Embryonic facial prominence (tissue), 1 donor: ENCODE results near the gene ESRRB.
"Not testable (repeated sequence)": the region's sequence is repeated elsewhere in the genome, so short reads cannot be mapped to it uniquely, and the experiment has no call there.

Source experiments
- DNase-seq: peaks from one replicate; pipeline ENCODE4 v3.0.0-alpha.2; 2016; ENCODE audit errors: extremely low spot score

The ESRRB gene

DNA sequence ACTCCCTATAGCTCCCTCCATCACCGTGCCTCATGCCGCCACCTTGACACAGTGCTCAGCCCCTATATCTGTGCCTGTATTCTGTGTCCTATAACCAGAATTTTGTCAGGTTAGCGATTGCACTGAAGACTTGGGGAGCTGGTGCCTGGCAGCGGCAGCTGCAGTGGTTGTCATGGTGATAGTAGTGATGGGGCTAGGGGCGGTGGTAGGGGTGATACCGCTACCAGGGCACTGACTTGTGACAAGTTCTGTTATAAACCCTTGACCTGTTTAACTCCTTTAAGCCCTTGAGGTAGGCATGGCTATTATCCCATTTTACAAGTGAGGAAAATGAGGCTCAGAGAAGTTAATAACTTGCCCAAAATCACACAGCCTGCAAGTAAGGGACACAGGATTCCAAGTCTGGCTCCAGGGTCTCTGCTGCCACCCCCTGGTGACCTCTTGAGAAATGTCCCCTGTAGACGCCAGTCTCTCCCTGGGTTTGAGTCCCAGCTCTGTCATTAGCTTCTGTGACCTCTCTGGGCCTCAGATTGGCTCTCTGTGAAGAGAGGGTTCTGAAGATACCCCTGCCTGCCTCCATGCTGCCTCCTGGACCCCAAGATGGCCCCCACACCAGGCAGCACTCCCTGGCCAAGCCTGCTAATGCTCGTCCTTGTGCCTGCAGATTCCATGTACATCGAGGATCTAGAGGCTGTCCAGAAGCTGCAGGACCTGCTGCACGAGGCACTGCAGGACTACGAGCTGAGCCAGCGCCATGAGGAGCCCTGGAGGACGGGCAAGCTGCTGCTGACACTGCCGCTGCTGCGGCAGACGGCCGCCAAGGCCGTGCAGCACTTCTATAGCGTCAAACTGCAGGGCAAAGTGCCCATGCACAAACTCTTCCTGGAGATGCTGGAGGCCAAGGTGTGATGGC, 121.9 kb downstream of the ESRRB start:
- DNase-seq, result no peak

DNA sequence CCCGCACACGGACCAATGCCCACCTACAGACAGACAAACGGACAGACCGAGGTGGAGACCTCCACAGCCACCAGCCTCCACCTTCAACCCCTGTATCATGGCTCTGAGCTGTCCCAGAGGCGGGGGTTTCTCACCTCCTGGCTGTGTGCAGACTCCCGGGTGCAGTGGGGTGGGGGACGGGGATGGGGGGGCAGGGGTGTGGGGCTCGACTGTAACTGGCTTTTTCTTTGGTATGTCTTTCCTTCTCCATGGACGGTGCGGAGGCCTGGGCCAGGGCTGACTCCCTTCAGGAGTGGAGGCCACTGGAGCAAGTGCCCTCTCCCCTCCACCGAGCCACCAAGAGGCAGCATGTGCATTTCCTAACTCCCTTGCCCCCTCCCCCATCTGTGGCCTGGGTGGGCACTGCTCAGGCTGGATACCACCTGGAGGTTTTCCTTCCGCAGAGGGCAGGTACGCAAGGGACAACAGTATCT, 122.6 kb downstream of the ESRRB start:
- no peak for DNase-seq

DNA sequence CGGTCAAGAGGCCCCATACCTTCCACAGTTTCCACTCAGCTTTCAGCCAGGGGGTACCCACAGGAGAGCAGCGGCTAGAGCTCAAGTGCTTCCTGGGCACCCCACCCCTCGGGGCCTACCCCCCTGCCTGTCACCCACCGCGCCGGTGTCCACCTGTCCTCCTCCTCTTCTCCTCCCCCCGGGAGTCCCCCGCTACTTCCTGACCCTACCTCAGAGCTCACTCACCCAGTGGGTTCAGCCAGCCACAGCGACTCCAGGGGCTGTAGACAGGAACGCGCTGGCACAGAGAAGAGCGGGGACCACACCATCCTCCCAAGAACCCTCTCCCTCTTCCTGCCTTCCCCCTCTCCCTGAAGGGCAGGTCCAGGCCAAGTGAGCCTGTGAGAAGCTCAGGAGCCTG, 123.0 kb downstream of the ESRRB start:
- no peak for DNase-seq

DNA sequence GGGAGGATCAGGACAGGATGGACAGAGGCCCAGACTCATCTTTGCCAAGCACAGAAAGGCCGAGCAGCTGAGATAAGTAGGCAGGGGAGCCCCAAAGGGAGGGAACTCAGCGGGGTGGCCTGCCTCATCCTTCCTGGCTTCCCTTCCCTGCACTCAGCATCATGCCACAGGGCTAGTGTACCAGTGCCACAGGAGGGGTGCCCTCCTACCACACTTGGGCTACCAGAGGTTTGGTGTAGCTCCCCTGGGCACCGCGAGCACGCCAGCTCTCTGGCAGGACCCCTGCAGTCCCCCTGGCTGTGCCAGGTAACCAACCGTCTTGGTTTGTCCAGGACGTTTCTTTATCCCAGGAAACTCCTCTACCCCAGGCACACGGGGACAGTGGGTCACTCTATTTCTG, 123.5 kb downstream of the ESRRB start:
- no peak for DNase-seq

DNA sequence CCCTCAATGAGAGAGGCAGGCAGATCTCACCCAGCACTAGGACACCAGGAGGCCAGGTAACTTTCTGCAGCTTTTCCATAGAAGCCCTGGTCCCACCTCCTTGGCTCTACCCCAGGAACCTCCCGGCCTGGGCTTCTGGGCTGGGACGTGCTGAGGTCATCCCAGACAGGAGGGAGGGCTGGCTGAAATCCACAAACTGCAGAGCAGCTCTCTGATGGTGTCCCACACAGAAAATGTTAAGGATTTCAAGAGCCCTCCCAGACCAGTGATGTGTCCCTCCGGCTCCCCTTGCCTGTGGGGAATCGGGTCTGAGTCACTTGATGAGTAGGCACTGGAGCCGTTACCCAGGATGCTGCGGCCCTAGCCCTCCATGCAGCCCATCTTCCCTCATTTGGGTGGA, 124.1 kb downstream of the ESRRB start:
- no peak for DNase-seq

- no peak for DNase-seq
Measured at GRCh38 chr14:76500480-76500879, 124.5 kb downstream of the ESRRB start.

GRCh38 chr14:76501156-76501720, 125.3 kb downstream of the ESRRB start:
- no peak for DNase-seq

GRCh38 chr14:76502219-76502618, 126.3 kb downstream of the ESRRB start:
- DNase-seq, result no peak

- no peak for DNase-seq
Measured at GRCh38 chr14:76502638-76503037, 126.7 kb downstream of the ESRRB start.

DNA sequence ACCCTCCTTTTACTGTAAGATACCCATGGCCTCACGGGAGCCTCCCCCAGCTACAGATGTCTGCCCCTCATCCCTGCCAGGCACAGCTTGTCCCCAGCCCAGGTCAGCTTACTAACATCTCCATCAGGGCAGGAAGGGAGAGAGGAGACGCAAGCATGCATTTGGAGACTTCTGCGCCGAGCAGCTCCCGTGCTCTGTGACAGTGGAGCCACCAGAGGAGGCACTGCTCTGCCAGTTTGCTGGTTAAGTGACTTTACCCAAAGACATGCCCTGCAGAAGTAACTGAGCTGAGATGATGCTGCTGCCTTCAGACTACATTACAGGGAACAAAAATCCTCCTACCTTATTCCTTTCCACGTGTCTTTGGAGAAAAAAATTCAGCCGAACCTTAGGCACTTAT, 133.4 kb downstream of the ESRRB start:
- DNase-seq, result no peak

- DNase-seq, result no peak
Measured at GRCh38 chr14:76510181-76510580, 134.2 kb downstream of the ESRRB start.

DNA sequence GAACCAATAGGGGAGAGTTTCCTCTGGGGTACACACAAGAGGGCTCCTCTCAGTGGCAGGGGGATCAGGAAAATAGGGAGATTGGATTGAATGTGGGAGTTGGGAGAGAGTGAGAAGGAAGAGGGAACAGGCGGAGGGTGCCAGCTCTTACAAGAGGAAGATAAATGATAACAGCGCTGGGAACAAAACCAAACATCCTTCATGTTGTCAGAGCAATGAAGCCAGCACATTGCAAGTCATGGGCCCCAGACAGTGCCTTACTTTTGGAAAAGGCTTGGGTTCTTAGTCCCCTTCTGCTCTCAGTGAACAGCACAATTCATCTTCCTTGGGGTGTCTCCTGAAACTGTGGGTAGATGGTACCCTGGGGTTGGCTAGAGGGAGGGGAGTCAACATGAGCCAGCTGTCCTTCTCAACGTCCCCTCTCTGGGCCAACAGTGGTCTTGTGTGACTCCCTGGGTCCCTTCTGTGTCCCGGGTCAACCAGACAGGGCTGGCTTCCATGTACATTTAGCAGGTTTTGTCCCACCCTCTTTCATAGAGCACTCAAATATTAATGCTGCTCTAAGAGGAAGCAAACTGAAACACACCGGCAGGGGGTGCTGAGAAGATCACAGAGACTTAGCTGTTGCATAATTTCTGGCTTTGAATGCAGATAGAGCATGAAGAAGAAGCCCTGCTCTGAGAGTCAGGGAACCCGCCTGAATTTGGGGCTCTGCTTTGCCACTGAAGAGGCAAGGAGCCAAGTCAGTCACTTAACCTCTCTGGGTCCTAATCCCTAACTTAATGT, 138.5 kb downstream of the ESRRB start:
- no peak for DNase-seq

DNA sequence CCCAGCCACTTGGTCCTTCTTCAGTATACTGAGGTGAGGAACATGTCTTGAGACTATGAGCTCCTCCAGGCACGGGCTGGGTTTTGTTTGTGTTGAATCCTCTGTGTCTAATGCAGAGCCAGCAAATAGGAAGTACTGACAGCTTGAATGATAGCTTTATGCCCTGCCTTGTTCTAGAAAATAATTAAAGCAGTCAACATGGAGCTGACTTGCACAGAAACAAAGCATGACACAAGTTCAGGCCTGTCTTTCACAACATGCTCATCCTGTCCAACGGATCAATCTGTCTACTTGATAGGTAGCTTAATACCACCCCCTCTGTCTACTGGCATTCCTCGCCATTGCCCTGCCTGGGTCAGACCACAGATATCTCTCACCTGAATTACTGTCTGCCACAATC, 140.9 kb downstream of the ESRRB start:
- DNase-seq, result no peak

DNA sequence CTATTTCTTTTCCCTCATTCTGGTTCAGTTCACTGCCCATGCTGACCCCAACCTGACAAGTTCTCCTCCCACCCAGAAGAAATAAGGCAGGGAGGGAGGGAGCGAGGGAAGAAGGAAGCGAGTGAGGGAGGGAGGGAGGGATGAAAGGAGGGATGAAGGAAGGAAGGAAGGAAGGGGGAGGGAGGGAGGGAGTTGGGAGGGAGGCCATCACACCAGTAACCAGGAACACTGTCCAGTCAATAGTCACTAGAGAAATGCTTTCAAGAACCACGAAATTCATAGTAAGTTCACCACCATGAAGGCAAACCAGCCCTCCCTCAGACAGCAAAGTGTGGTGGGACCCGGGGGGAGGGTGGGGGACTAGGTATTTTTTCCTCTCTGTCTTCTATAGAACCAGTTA, 142.4 kb downstream of the ESRRB start:
- DNase-seq, result no peak

DNA sequence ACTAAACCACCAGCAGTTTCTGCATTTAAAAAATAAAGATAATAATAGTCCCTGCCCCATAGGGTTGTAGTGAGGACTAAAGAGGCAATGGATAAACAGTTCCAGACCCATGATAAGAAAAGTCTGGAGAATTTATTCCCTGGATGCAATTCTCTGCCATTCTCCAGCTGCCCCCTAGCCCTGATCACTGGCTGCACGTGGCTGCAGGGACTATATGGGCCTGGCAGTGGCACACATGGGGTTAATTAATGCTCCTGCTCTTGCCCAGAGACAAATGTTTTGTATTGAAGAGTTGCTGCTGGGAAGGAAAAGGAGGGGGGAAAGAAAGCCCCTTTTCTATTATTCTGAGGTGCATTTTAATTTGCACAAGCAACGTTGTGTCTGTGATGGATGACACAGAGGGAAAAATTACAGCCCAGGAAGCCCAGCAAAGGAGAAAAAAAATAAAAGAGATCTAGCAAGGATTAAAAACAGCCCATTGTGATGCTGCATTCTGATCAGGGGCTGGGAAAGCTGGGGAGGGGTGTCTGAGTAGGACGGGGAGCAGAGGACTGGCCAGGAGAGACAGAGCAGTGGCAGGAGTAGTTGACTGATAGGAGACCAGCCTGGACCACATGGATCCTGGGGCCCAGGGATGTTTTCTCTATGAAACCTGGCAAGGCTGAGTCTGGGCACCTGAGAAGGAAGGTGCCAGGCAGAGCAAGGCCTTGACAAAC, 149.3 kb downstream of the ESRRB start:
- no peak for DNase-seq

DNA sequence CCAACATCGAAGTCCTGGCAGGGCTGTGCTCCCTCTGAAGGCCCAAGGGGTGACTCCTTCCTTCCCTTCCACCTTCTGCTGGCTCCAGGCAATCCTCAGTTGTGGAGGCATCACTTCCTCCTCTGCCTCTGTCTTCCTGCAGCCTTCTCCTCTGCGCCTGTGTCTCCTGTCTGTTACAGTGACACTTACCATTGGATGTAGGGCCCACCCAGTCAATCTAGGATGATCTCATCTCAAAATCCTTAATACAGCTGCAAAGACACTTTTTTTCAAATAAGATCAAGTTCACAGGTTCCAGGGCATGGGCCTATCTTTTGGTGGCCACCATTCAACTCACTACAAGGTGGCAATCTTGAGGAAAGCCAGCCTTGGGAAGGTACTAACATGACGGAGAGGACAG, 155.1 kb downstream of the ESRRB start:
- DNase-seq, result no peak

GRCh38 chr14:76531821-76532318, 155.9 kb downstream of the ESRRB start:
- no peak for DNase-seq

GRCh38 chr14:76536636-76537035, 160.7 kb downstream of the ESRRB start:
- not testable (repeated sequence) for DNase-seq

DNA sequence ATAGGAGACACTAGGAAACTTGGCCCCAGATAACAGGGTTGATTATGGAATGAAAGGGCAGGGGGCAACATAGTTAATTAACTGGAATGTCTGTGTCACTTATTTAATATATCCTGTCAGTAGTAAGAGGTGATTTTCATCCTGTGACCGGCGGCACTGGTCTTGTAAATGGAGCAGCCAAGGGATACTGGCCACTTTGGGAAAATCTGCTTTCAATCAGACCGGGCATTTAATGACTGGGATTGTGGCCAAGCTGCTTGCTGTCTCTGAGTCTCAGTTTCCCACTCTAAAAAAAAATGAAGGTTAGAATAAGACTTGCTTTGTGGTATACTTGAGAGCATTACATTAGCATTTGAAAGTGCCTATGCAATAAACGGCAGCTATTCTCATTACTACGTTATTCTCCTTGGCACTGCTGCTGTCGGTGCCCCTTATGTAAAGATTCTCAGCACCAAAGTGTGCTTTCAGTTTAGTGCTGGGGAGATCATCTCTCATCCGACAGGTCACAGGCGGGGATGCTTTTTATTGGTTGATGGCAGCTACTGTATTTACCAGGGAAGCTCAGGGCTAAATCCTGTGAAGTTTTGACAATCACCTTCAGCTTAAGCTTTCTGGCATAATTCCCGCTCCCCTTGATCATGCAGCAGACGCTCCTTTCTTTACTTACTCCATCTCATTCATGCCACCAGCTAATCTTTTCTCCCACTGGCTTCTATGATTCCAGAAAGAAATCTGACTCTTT, 162.1 kb downstream of the ESRRB start:
- DNase-seq, result no peak

DNA sequence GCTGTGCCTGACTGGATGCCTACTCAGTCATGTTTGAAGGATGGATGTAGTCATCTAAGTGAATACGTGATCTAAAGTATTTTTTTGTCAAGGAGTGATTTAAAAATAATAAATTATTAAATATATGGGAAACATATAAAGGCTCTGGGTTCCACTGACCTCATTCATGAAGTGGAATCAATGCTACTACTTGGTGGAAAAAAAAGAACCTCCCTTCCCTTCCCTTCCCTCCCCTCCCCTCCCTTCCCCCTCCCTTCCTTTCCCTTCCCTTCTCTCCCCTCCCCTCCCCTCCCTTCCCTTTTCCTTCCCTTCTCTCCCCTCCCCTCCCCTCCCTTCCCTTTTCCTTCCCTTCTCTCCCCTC, 162.7 kb downstream of the ESRRB start:
- no peak for DNase-seq

- no peak for DNase-seq
Measured at GRCh38 chr14:76539130-76539529, 163.2 kb downstream of the ESRRB start.
